Endothelial cell of umbilical vein (primary cell): ENCODE results near the gene BAD. TPM values are rescaled to one million over a fixed set of nuclear protein-coding genes. Genes with fewer than 3 reads are reported as not detected.

Experiments used
- BruUV-seq: library from RNA; stranded (reverse); fragments of 400-500 nt; replicated peaks from 2 replicates; lab custom pipeline; 2021; lab: Mats Ljungman, UMichigan
- CTCF ChIA-PET: fragments of 300-600, 350-600 bp; sonication (Branson Sonifier 250); formaldehyde crosslinking; loops from one replicate; lab custom pipeline; 2021; ENCODE audit warnings: antibody characterized with exemption, inconsistent platforms; lab: Charles Lee
- POLR2A ChIA-PET: fragments of 300-600, 350-600 bp; sonication (Branson Sonifier 250); formaldehyde crosslinking; loops from one replicate; lab custom pipeline; 2021; ENCODE audit warnings: antibody characterized with exemption, inconsistent platforms; lab: Charles Lee
- DNase-seq: peaks from one replicate; pipeline ENCODE4 v3.0.0-alpha.2; 2011; ENCODE audit warnings: low read depth, low spot score
- FAIRE-seq: peaks from 2 replicates; lab custom pipeline; 2011; peaks lifted over from hg19 to GRCh38; lab: Jason Lieb, UNC
- H2AFZ ChIP-seq: 2 replicates; pipeline ENCODE4 v1.6.0; 2012; ENCODE audit warnings: low read depth, low read length, control low read depth, inconsistent platforms
- H3K27ac ChIP-seq: 2 replicates; pipeline ENCODE4 v1.5.1; 2011; ENCODE audit warnings: low read depth, mild to moderate bottlenecking, control low read depth, low read length, moderate library complexity; ENCODE audit not compliant: insufficient read depth
- H3K27me3 ChIP-seq, 2 experiments: 2 replicates each; pipeline versions ENCODE4 v1.6.0 to v1.6.1; 2011; ENCODE audit warnings: low read length in 2 of 2, mixed read lengths in 1 of 2; ENCODE audit not compliant: control insufficient read depth in 2 of 2, insufficient read depth in 2 of 2
- H3K36me3 ChIP-seq, 2 experiments: 2 replicates in 1 of 2; 3 replicates in 1 of 2; pipeline ENCODE4 v1.5.1; 2011; ENCODE audit warnings: low read length in 2 of 2, mild to moderate bottlenecking in 1 of 2, moderate library complexity in 1 of 2; ENCODE audit not compliant: control insufficient read depth in 2 of 2, insufficient read depth in 2 of 2; ENCODE audit errors: extremely low read depth in 1 of 2
- H3K4me1 ChIP-seq: 3 replicates; pipeline ENCODE4 v1.5.1; 2011; ENCODE audit warnings: mild to moderate bottlenecking, low read length; ENCODE audit not compliant: control insufficient read depth, insufficient read depth; ENCODE audit errors: extremely low read depth
- H3K4me2 ChIP-seq: 2 replicates; pipeline ENCODE4 v1.6.1; 2011; ENCODE audit warnings: low read length, control low read depth, mixed read lengths; ENCODE audit not compliant: insufficient read depth
- H3K4me3 ChIP-seq, 3 experiments: fragments of 200-600 bp in 1 of 3; sonication (generic), shearing (Covaris generic) in 1 of 3; replicated peaks in 1 of 3; 2 replicates each; pipeline ENCODE4 v1.5.1; 2011 to 2016; ENCODE audit warnings: control low read depth in 3 of 3, low read length in 3 of 3, mild to moderate bottlenecking in 2 of 3, inconsistent platforms in 1 of 3, low read depth in 1 of 3, moderate library complexity in 1 of 3; ENCODE audit not compliant: insufficient read depth in 1 of 3
- H3K79me2 ChIP-seq: 2 replicates; pipeline ENCODE4 v1.6.0; 2012; ENCODE audit warnings: low read length, inconsistent platforms; ENCODE audit not compliant: control insufficient read depth, insufficient read depth
- H3K9ac ChIP-seq: replicated peaks from 2 replicates; pipeline ENCODE3; 2011; ENCODE audit warnings: low read length, control low read depth; ENCODE audit not compliant: insufficient read depth; ENCODE audit errors: extremely low read depth
- H3K9me1 ChIP-seq: replicated peaks from 3 replicates; pipeline ENCODE4 v1.6.0; 2011; ENCODE audit warnings: mild to moderate bottlenecking, low read length; ENCODE audit not compliant: control insufficient read depth, insufficient read depth; ENCODE audit errors: extremely low read depth
- H3K9me3 ChIP-seq: replicated peaks from 2 replicates; pipeline ENCODE4 v1.5.1; 2012; ENCODE audit warnings: low read length, inconsistent platforms; ENCODE audit not compliant: control insufficient read depth, insufficient read depth
- H4K20me1 ChIP-seq: replicated peaks from 2 replicates; pipeline ENCODE3; 2011; ENCODE audit warnings: mild to moderate bottlenecking, low read length; ENCODE audit not compliant: control insufficient read depth, insufficient read depth; ENCODE audit errors: extremely low read depth
- EZH2 ChIP-seq: IDR thresholded peaks from 2 replicates; pipeline ENCODE4 v1.6.1; 2012; ENCODE audit warnings: borderline replicate concordance, low read depth, mild to moderate bottlenecking, moderate library complexity, low read length, inconsistent platforms; ENCODE audit not compliant: severe bottlenecking
- FOS ChIP-seq: IDR thresholded peaks from 2 replicates; pipeline ENCODE4 v1.6.1; 2011; ENCODE audit warnings: mild to moderate bottlenecking, low read length, moderate library complexity, borderline replicate concordance; ENCODE audit not compliant: insufficient read depth
- GATA2 ChIP-seq: IDR thresholded peaks from 2 replicates; pipeline ENCODE4 v1.7.0; 2011; ENCODE audit warnings: low read depth, mild to moderate bottlenecking, moderate library complexity, mixed read lengths, low read length; ENCODE audit not compliant: insufficient read length, insufficient read depth
- JUN ChIP-seq: IDR thresholded peaks from 2 replicates; pipeline ENCODE4 v1.6.1; 2011; ENCODE audit warnings: borderline replicate concordance, low read depth; ENCODE audit not compliant: insufficient read length, insufficient read depth
- MYC ChIP-seq: IDR thresholded peaks from one replicate; pipeline ENCODE4 v1.6.1; 2011; ENCODE audit warnings: mild to moderate bottlenecking, low read depth, low read length
- POLR2A ChIP-seq: IDR thresholded peaks from 2 replicates; pipeline ENCODE4 v1.6.1; 2012; ENCODE audit warnings: low read depth, mild to moderate bottlenecking, control low read depth, low read length
- POLR2AphosphoS5 ChIP-seq: IDR thresholded peaks from 2 replicates; pipeline ENCODE4 v1.6.1; 2012; ENCODE audit warnings: low read depth, mild to moderate bottlenecking, control low read depth, low read length, moderate library complexity; ENCODE audit not compliant: insufficient read depth
- dilution Hi-C: fragments of 300-500 bp; cut with MboI; formaldehyde crosslinking; loops from one replicate; pipeline ENCODE4 v1.15.0; 2019; ENCODE audit warnings: low sequenced_read_pairs; ENCODE audit not compliant: extremely low pct_ligation_motif_present
- intact Hi-C: fragments of 100-400 bp; cut with micrococcal nuclease; formaldehyde crosslinking; loops from one replicate; pipeline ENCODE4 v1.10.0; 2022
- polyA plus RNA-seq, 4 experiments: library from polyadenylated mRNA; depleted of rRNA in 3 of 4; stranded (reverse) in 3 of 4; unstranded in 1 of 4; fragments of >200 nt; gene quantifications; 2 replicates each; pipeline versions ENCODE4 v1.2.1 to v1.2.3, GENCODE V29; 2011 to 2012; ENCODE audit warnings: missing spikeins in 1 of 4
- total RNA-seq: library from RNA; stranded (reverse); gene quantifications from 2 replicates; pipeline ENCODE4 v1.2.3, GENCODE V29; 2021
- TF ChIP-seq, protein P1 (sequence below): IDR thresholded peaks from 2 replicates; pipeline ENCODE4 v1.6.1; 2011; ENCODE audit not compliant: insufficient read depth, insufficient read length
- TF ChIP-seq, protein P2 (sequence below), 2 donors: IDR thresholded peaks; 1 replicate in 1 of 2; 2 replicates in 1 of 2; pipeline ENCODE4 v1.5.1; 2011; ENCODE audit warnings: low read length in 2 of 2, mild to moderate bottlenecking in 2 of 2, moderate library complexity in 2 of 2, control low read depth in 1 of 2, inconsistent platforms in 1 of 2, low read depth in 1 of 2; ENCODE audit not compliant: insufficient read depth in 1 of 2; ENCODE audit errors: extremely low read depth in 1 of 2

Gene BAD
- total and polyA plus RNA-seq, 2 donors (not counting 3 experiments of a cell fraction or from before 2014, with no cell fraction given): 65.3 to 88.0 TPM

DNA sequence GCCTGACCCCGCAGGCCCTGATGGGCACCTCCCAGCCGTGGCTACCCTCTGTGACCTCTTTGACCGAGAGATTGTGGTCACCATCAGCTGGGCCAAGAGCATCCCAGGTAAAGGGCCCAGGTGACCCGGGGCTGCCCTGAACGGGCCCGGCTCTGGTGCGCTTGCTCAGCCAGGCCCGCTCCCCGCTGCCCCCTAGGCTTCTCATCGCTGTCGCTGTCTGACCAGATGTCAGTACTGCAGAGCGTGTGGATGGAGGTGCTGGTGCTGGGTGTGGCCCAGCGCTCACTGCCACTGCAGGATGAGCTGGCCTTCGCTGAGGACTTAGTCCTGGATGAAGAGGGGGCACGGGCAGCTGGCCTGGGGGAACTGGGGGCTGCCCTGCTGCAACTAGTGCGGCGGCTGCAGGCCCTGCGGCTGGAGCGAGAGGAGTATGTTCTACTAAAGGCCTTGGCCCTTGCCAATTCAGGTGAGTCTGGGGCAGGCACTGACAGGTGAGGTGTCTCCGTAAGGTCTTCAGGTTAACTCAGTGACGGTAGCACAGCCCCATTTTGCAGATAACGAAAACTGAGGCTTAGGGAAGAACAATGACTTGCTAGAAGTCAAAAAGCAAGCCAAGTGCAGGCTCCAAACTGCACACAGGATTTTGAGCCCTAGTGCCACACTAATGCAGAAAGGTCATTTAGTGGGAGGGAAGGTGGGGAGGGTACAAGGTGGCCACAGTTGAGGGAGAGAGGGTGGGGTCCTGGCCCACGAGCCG is 30.5 kb upstream of the BAD start:
- no peak overlapping the region for H3K9ac ChIP-seq

More for the DNA sequence above, 30.5 kb upstream of the BAD start:
- H3K4me2 ChIP-seq: no peak overlapping the region
- H3K9me1 ChIP-seq: no peaks in the 10 kb centered on the region
- intact Hi-C loops (no loop called here), dilution Hi-C loops (no loop called here)
- H3K27me3 ChIP-seq: no peaks in the 10 kb centered on the region
- no peak overlapping the region for H3K27ac ChIP-seq
- ChIA-PET CTCF (no interaction called here), POLR2A (no interaction called here)
- DNase-seq (no peak), FAIRE-seq (no peak)
- TF ChIP-seq, protein P1, sequence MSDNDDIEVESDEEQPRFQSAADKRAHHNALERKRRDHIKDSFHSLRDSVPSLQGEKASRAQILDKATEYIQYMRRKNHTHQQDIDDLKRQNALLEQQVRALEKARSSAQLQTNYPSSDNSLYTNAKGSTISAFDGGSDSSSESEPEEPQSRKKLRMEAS: no peak
- TF ChIP-seq MYC (no peak), POLR2A (no peak), EZH2 (no peak), GATA2 (no peak), FOS (no peak), JUN (no peak), POLR2AphosphoS5 (no peak)
- TF ChIP-seq, protein P2, sequence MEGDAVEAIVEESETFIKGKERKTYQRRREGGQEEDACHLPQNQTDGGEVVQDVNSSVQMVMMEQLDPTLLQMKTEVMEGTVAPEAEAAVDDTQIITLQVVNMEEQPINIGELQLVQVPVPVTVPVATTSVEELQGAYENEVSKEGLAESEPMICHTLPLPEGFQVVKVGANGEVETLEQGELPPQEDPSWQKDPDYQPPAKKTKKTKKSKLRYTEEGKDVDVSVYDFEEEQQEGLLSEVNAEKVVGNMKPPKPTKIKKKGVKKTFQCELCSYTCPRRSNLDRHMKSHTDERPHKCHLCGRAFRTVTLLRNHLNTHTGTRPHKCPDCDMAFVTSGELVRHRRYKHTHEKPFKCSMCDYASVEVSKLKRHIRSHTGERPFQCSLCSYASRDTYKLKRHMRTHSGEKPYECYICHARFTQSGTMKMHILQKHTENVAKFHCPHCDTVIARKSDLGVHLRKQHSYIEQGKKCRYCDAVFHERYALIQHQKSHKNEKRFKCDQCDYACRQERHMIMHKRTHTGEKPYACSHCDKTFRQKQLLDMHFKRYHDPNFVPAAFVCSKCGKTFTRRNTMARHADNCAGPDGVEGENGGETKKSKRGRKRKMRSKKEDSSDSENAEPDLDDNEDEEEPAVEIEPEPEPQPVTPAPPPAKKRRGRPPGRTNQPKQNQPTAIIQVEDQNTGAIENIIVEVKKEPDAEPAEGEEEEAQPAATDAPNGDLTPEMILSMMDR (IDR thresholded peaks at IDR 0.05; ENCODE audit: extremely low read depth in 1 of 2, insufficient read depth in 1 of 2, low read depth in 1 of 2, low read length in 2 of 2): no peak
- no peak overlapping the region for H2AFZ ChIP-seq
- peaks cover 2 to 7% of the 10 kb centered on the region in 2 experiments for H3K36me3 ChIP-seq
- H3K4me1 ChIP-seq: peaks cover 10% of the 10 kb centered on the region
- H3K4me3 ChIP-seq: no peak overlapping the region
- H4K20me1 ChIP-seq: no peaks in the 10 kb centered on the region
- H3K9me3 ChIP-seq: no peaks in the 10 kb centered on the region
- no TSS peak for BruUV-seq
- H3K79me2 ChIP-seq: peaks cover 4% of the 10 kb centered on the region
